Measurements from ENCODE around the gene ATP9A. TPM values are rescaled to one million over a fixed set of nuclear protein-coding genes. Genes with fewer than 3 reads are reported as not detected.

Gene ATP9A
- total RNA-seq, 1 experiment from 2014 or later = 12.1 TPM

DNA sequence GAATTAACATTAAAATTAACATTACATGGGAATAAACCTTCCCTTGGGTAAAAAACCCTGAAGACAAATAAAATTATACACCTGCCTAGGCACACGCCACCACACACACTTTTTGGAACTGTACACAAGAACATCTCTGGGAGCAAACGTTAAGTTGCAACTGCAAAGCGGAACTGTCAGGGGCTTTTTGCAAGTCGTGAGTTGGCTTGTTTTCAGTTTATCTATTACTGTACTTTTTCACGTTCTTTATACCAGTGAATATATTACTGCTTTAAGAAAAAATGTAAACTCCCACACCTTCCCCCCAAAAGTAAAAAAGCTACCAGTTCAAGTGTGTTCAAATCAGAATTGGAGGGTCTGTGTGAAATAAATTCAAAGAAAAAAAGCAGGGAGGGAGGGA lies 160.1 kb downstream of the ATP9A start:
- Histone ChIP-seq H4K5ac (ENCODE audit: insufficient read length, low read depth, low read length) (no peak overlapping the region), H3K9me3 (ENCODE audit: control insufficient read depth, low read depth, low read length) (no peaks in the 10 kb centered on the region), H2BK15ac (ENCODE audit: low read depth, low read length) (no peak overlapping the region), H3K4me1 (ENCODE audit: insufficient read depth, low read length) (no peaks in the 10 kb centered on the region), H3K56ac (ENCODE audit: insufficient read length, low read depth, low read length) (no peak overlapping the region), H4K20me1 (ENCODE audit: control insufficient read depth, insufficient read depth, insufficient read length) (no peaks in the 10 kb centered on the region), H3K18ac (ENCODE audit: insufficient read length, low read depth, low read length) (no peak overlapping the region), H3K27me3 (ENCODE audit: insufficient read depth, low read length) (no peaks in the 10 kb centered on the region), H4K91ac (ENCODE audit: insufficient read length, low read depth, low read length) (no peak overlapping the region), H2BK12ac (ENCODE audit: insufficient read length, low read depth, low read length) (no peak overlapping the region), H3K79me1 (ENCODE audit: insufficient read depth, low read depth, low read length, poor library complexity, severe bottlenecking) (no peaks in the 10 kb centered on the region), H3K27ac (ENCODE audit: insufficient read length, low read depth, low read length) (no peak overlapping the region), H3K23me2 (ENCODE audit: insufficient read length, low read depth, low read length, poor library complexity, severe bottlenecking) (no peaks in the 10 kb centered on the region), H3K4ac (ENCODE audit: low read depth, low read length) (no peak overlapping the region), H3K9ac (ENCODE audit: extremely low read depth, insufficient read length, low read length) (no peak overlapping the region), H3K4me2 (ENCODE audit: insufficient read depth, insufficient read length, low read length) (no peak overlapping the region), H3K23ac (ENCODE audit: insufficient read length, low read depth, low read length) (no peak overlapping the region), H2BK5ac (ENCODE audit: insufficient read length, low read length) (no peak overlapping the region), H3K79me2 (ENCODE audit: insufficient read depth, low read length) (no peaks in the 10 kb centered on the region), H2BK120ac (ENCODE audit: low read depth, low read length, poor library complexity, severe bottlenecking) (no peak overlapping the region), H3K14ac (ENCODE audit: insufficient read depth, low read length) (no peak overlapping the region), H2AFZ (ENCODE audit: low read length) (no peak overlapping the region), H4K8ac (replicated peaks; ENCODE audit: insufficient read length, low read depth, low read length) (no peak overlapping the region), H2AK5ac (ENCODE audit: insufficient read length, low read length) (no peak overlapping the region), H2BK20ac (ENCODE audit: low read depth, low read length, poor library complexity, severe bottlenecking) (no peak overlapping the region), H3T11ph (ENCODE audit: low read length) (no peak overlapping the region)
- DNase-seq = no peak
- H3K27me3 Mint-ChIP-seq (ENCODE audit: low read depth) = no peaks in the 10 kb centered on the region
- no peak overlapping the region for H3K4me3 Mint-ChIP-seq
- H3K4me1 Mint-ChIP-seq = peaks cover 3 to 4% of the 10 kb centered on the region in 2 experiments
- no peaks in the 10 kb centered on the region; a peak in 2 of 7 replicates for H3K36me3 Mint-ChIP-seq (ENCODE audit: insufficient read depth in 1 of 3, low read depth in 3 of 3)
- no peak for TF ChIP-seq CTCF (conservative IDR thresholded peaks at IDR 0.05)
- no CpG with 5 or more reads among the region's 5 CpGs for WGBS (ENCODE audit: extremely low coverage, insufficient read length, low lambda C conversion rate)
- H3K27ac Mint-ChIP-seq = no peak overlapping the region
- H3K9me3 Mint-ChIP-seq = no peaks in the 10 kb centered on the region

Measured in H9 (cell line).